Measurements from ENCODE around the gene FAM163B.

DNA sequence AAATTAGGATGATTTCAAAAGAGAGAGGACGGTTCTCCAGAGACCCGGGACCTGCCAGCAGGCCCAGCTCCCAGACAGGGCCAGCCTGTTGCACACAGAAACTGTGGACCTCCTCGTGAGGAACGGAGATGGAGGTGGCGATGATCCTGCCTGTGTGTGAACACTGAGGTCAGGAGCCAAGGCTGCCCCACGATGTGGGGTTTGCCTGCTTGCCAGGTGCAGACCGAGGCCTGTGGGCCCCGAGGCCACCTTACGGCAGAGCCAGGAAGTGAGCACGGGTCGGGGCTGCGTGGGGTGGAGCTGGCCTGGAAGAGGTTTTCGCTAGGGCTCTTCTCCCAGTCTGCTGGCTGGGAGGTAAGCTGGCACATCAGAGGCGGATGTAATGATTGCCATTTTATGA, 4.3 kb downstream of the FAM163B start:
- TF ChIP-seq, protein P1, sequence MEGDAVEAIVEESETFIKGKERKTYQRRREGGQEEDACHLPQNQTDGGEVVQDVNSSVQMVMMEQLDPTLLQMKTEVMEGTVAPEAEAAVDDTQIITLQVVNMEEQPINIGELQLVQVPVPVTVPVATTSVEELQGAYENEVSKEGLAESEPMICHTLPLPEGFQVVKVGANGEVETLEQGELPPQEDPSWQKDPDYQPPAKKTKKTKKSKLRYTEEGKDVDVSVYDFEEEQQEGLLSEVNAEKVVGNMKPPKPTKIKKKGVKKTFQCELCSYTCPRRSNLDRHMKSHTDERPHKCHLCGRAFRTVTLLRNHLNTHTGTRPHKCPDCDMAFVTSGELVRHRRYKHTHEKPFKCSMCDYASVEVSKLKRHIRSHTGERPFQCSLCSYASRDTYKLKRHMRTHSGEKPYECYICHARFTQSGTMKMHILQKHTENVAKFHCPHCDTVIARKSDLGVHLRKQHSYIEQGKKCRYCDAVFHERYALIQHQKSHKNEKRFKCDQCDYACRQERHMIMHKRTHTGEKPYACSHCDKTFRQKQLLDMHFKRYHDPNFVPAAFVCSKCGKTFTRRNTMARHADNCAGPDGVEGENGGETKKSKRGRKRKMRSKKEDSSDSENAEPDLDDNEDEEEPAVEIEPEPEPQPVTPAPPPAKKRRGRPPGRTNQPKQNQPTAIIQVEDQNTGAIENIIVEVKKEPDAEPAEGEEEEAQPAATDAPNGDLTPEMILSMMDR (IDR thresholded peaks at IDR 0.05), result no peak
- TF ChIP-seq POLR2AphosphoS5 (IDR thresholded peaks at IDR 0.05) (no peak), POLR2A (IDR thresholded peaks at IDR 0.05) (no peak)
